Astrocyte (in vitro differentiated cells and primary cell): ENCODE data around the gene PRSS53. TPM values are rescaled to one million over a fixed set of nuclear protein-coding genes. Genes with fewer than 3 reads are reported as not detected.
A peak's percentile ranks its signal among the peaks of the same experiment; 100 is the strongest.

Experiments used
- DNase-seq: peaks from one replicate; pipeline ENCODE4 v3.0.0-alpha.2; 2010; ENCODE audit warnings: low read depth
- FAIRE-seq: peaks from 2 replicates; lab custom pipeline; 2011; peaks lifted over from hg19 to GRCh38; lab: Jason Lieb, UNC
- H2AFZ ChIP-seq: 2 replicates; pipeline ENCODE4 v1.6.0; 2012; ENCODE audit warnings: low read depth, low read length, inconsistent platforms
- H3K27ac ChIP-seq: 2 replicates; pipeline ENCODE4 v1.5.1; 2011; ENCODE audit warnings: low read depth, low read length, inconsistent platforms
- H3K27me3 ChIP-seq: 2 replicates; pipeline ENCODE4 v1.6.0; 2011; ENCODE audit warnings: low read length, inconsistent platforms; ENCODE audit not compliant: insufficient read depth
- H3K36me3 ChIP-seq: 2 replicates; pipeline ENCODE4 v1.5.1; 2011; ENCODE audit warnings: low read length, inconsistent platforms; ENCODE audit not compliant: insufficient read depth
- H3K4me1 ChIP-seq: 2 replicates; pipeline ENCODE4 v1.5.1; 2011; ENCODE audit warnings: low read length, inconsistent platforms; ENCODE audit not compliant: insufficient read depth
- H3K4me2 ChIP-seq: 2 replicates; pipeline ENCODE4 v1.6.0; 2012; ENCODE audit warnings: low read length, inconsistent platforms
- H3K4me3 ChIP-seq: 2 replicates; pipeline ENCODE4 v1.5.1; 2011; ENCODE audit warnings: low read depth, mild to moderate bottlenecking, low read length, inconsistent platforms; ENCODE audit not compliant: insufficient read depth
- H3K79me2 ChIP-seq: 2 replicates; pipeline ENCODE4 v1.6.0; 2012; ENCODE audit warnings: mild to moderate bottlenecking, low read length, inconsistent platforms; ENCODE audit not compliant: insufficient read depth
- H3K9ac ChIP-seq: 2 replicates; pipeline ENCODE4 v1.6.0; 2012; ENCODE audit warnings: mild to moderate bottlenecking, low read length, inconsistent platforms
- H3K9me3 ChIP-seq: 2 replicates; pipeline ENCODE4 v1.5.1; 2012; ENCODE audit warnings: low read depth, mild to moderate bottlenecking, low read length, inconsistent platforms; ENCODE audit not compliant: insufficient read depth
- H4K20me1 ChIP-seq: 2 replicates; pipeline ENCODE4 v1.6.0; 2012; ENCODE audit warnings: low read length, inconsistent platforms; ENCODE audit not compliant: insufficient read depth
- H3K27ac Mint-ChIP-seq: one replicate; pipeline ENCODE4 v1.8.0; 2021; ENCODE audit warnings: mild to moderate bottlenecking, mixed read lengths; ENCODE audit not compliant: unreplicated experiment
- H3K27me3 Mint-ChIP-seq: one replicate; pipeline ENCODE4 v1.8.0; 2021; ENCODE audit warnings: low read depth, mixed read lengths; ENCODE audit not compliant: unreplicated experiment
- H3K36me3 Mint-ChIP-seq: one replicate; pipeline ENCODE4 v1.8.0; 2021; ENCODE audit warnings: low read depth, mixed read lengths; ENCODE audit not compliant: unreplicated experiment
- H3K4me1 Mint-ChIP-seq: one replicate; pipeline ENCODE4 v1.8.0; 2021; ENCODE audit warnings: low read depth, mixed read lengths; ENCODE audit not compliant: unreplicated experiment
- H3K4me3 Mint-ChIP-seq: one replicate; pipeline ENCODE4 v1.8.0; 2021; ENCODE audit warnings: mild to moderate bottlenecking, moderate library complexity, mixed read lengths; ENCODE audit not compliant: unreplicated experiment
- H3K9me3 Mint-ChIP-seq: one replicate; pipeline ENCODE4 v1.8.0; 2021; ENCODE audit warnings: mild to moderate bottlenecking, mixed read lengths; ENCODE audit not compliant: unreplicated experiment
- CTCF ChIP-seq: IDR thresholded peaks from 2 replicates; pipeline ENCODE4 v1.5.1; 2011; ENCODE audit warnings: low read depth, mild to moderate bottlenecking, inconsistent platforms, low read length, moderate library complexity; ENCODE audit not compliant: insufficient read depth
- EZH2 ChIP-seq: IDR thresholded peaks from 2 replicates; pipeline ENCODE4 v1.6.1; 2012; ENCODE audit warnings: mild to moderate bottlenecking, low read length, inconsistent platforms; ENCODE audit not compliant: insufficient read depth
- total RNA-seq: library from RNA; stranded (reverse); gene quantifications from 2 replicates; pipeline ENCODE4 v1.2.1, GENCODE V29; 2021

PRSS53 gene
- total RNA-seq, 1 donor from 2014 or later, result 7.1 TPM

GRCh38 chr16:31077024-31077423 is 11.7 kb downstream of the PRSS53 start:
- Histone ChIP-seq H3K4me2 (no peak overlapping the region), H4K20me1 (peaks cover 49% of the 10 kb centered on the region), H3K4me1 (peaks cover 9% of the 10 kb centered on the region), H3K4me3 (no peak overlapping the region), H3K9me3 (no peaks in the 10 kb centered on the region), H3K9ac (no peak overlapping the region), H3K27me3 (no peaks in the 10 kb centered on the region), H3K27ac (no peak overlapping the region), H2AFZ (no peak overlapping the region), H3K79me2 (peaks cover 91% of the 10 kb centered on the region), H3K36me3 (no peaks in the 10 kb centered on the region)
- TF ChIP-seq EZH2, result no peak
- TF ChIP-seq CTCF, result no peak
- no peak overlapping the region for H3K27ac Mint-ChIP-seq
- H3K27me3 Mint-ChIP-seq, result no peaks in the 10 kb centered on the region
- H3K4me3 Mint-ChIP-seq, result no peak overlapping the region
- DNase-seq (no peak), FAIRE-seq (no peak)
- H3K36me3 Mint-ChIP-seq, result peaks cover 15% of the 10 kb centered on the region
- H3K9me3 Mint-ChIP-seq, result no peaks in the 10 kb centered on the region
- H3K4me1 Mint-ChIP-seq, result peaks cover 8% of the 10 kb centered on the region

- Histone ChIP-seq H3K4me1 (peaks cover 15% of the 10 kb centered on the region), H3K27ac (no peak overlapping the region), H3K9ac (no peak overlapping the region), H3K9me3 (no peaks in the 10 kb centered on the region), H3K79me2 (peaks cover 95% of the 10 kb centered on the region), H2AFZ (no peak overlapping the region), H3K36me3 (no peaks in the 10 kb centered on the region), H3K4me2 (no peak overlapping the region), H3K4me3 (no peak overlapping the region), H3K27me3 (no peaks in the 10 kb centered on the region), H4K20me1 (peaks cover 50% of the 10 kb centered on the region)
- Mint-ChIP-seq H3K36me3 (peaks cover 15% of the 10 kb centered on the region), H3K4me1 (peaks cover 8% of the 10 kb centered on the region), H3K27me3 (no peaks in the 10 kb centered on the region), H3K9me3 (no peaks in the 10 kb centered on the region), H3K27ac (no peak overlapping the region), H3K4me3 (peak overlapping the region; percentile 94)
- TF ChIP-seq CTCF (no peak), EZH2 (no peak)
- FAIRE-seq, result no peak
- no peak for DNase-seq
These were observed 12.4 kb downstream of the PRSS53 start for GRCh38 chr16:31076319-31076718.

GRCh38 chr16:31074814-31075183 is 13.9 kb downstream of the PRSS53 start:
- Histone ChIP-seq H2AFZ (peak overlapping the region; percentile 74), H3K9ac (peak overlapping the region; percentile 95), H3K27me3 (no peaks in the 10 kb centered on the region), H3K4me2 (peak overlapping the region; percentile 99), H3K79me2 (peaks cover 92% of the 10 kb centered on the region), H3K4me1 (peaks cover 15% of the 10 kb centered on the region), H3K9me3 (no peaks in the 10 kb centered on the region), H3K27ac (peak overlapping the region; percentile 92), H3K4me3 (peak overlapping the region; percentile 99), H3K36me3 (no peaks in the 10 kb centered on the region), H4K20me1 (peaks cover 40% of the 10 kb centered on the region)
- no peaks in the 10 kb centered on the region for H3K9me3 Mint-ChIP-seq
- no peak for TF ChIP-seq EZH2
- no peak for TF ChIP-seq CTCF
- peak overlapping the region; percentile 94 for H3K4me3 Mint-ChIP-seq
- DNase-seq (no peak), FAIRE-seq (no peak)
- peaks cover 8% of the 10 kb centered on the region for H3K4me1 Mint-ChIP-seq
- peaks cover 12% of the 10 kb centered on the region for H3K36me3 Mint-ChIP-seq
- H3K27me3 Mint-ChIP-seq, result no peaks in the 10 kb centered on the region
- H3K27ac Mint-ChIP-seq, result peak overlapping the region; percentile 60
